Stimulated activated CD8-positive, alpha-beta memory T cell treated with anti-CD3 and anti-CD28 coated beads, Interleukin-2, amount 100 ng/mL, for 48 hours (primary cell): ENCODE results near the gene PVR.
"Not testable (repeated sequence)": the region's sequence is repeated elsewhere in the genome, so short reads cannot be mapped to it uniquely, and the experiment has no call there.

Source experiments
- DNase-seq, 2 donors: peaks; one replicate each; pipeline ENCODE4 v3.0.0-alpha.2; 2020; ENCODE audit warnings: low read depth in 2 of 2

Gene PVR

DNA sequence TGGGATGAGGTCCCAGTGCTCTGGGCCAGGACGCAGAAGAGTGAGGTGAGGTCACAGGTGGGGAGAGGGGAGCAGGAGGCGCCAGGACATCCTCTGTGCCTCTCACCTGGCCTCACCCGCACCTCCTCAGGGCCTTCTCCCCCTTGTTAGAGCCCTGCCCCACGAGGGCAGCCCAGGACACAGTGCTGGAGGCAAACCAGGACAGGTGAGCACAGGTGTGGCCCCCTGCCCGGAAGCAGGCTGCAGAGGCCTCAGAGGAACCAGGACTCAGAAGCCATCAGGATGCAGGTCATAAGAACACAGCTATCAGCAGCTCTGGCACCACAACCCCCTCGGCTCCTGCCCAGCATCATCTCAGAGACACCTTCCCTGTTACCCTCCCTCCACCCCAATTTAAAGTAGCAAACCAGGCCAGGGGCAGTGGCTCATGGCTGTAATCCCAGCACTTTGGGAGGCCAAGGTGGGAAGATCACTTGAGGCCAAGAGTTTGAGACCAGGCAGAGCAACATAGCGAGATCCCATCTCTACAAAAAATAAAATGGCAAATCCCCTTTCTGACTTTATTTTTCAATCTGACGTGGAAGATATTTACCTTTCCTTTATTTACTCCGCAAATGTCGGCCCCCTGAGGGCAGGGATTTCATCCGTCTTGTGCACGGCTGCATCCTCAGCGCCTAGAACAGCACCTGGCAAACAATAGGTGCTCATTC, 54.9 kb downstream of the PVR start, which contains the start of gene CEACAM16:
CEACAM16 (plus strand) TSS at position 660 of the 710 bp plus-strand sequence. CDS start 2,306 bp downstream, outside the sequence.
- DNase-seq, result no peak

GRCh38 chr19:44700547-44700946, 56.8 kb downstream of the PVR start:
- DNase-seq, result no peak

DNA sequence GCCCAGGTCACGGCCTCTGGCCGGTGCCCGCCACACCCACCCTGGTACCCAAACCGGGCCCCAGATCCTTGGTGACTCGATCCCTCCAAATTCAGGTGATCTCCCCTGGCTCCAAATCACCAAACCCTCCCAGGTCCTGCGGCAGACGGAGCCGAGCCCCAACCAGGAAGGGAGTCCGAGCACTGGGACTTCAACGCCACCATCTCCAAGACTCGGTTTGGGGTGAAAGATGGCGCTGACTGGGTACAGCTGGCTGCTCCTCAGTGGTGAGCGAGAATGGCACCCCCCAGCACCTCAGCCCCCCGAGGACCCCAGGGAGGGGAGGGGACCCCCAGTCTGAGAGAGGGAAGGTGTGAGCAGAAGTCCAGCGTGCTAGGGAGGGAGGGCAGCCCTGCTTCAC, 57.5 kb downstream of the PVR start:
- DNase-seq, result no peak

DNA sequence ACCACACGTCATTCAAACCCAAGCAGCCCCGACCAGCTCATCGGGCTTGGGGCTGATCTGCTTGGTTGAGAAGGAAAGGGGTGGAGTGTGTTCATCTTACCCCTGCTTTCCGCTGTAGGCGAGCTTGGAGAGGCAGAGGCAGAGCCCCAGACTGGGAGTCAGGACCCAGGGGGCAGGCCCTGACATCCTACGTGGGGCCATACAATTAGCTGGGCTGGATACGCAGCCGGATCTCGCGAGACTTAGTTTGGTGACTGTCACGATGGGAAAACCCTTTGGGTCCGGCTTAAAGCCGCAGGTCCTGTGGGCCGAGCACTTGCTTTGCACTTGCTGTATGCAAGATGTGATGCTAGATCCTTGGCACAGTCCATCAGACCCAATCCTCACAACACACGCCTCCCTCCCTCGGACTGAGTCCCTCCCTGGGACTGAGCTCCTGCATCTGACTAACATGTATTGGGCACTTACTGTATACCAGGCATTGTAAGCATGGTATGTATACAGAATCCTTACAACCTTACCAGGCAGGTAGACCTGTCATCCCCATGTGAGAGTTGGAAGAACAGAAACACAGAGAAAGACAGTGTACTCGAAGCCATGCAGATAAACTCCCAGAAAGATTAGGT, 59.0 kb downstream of the PVR start:
- no peak for DNase-seq

- DNase-seq, result no peak
These were observed 59.8 kb downstream of the PVR start for GRCh38 chr19:44703336-44704078.

DNA sequence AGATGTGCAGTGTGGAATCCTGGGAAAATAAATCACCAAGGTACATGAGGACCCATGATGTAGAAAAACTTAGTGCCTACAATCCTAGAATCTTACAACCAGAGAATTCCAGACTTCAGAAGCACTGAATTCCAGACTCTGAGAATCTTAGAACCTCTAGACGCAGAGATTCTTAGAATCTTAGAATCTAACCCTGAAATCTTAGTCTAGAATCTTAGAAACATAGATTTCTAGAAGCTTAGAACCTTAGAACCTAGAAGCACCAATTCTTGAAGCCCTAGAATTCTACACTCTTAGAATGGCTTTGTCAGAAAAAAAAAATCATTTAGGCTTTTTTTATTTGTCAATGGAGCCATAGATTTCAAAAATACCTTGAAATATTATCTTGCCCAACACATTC, 61.3 kb downstream of the PVR start:
- DNase-seq, result no peak

- DNase-seq, result no peak
These were observed 61.8 kb downstream of the PVR start for GRCh38 chr19:44705502-44706010.

DNA sequence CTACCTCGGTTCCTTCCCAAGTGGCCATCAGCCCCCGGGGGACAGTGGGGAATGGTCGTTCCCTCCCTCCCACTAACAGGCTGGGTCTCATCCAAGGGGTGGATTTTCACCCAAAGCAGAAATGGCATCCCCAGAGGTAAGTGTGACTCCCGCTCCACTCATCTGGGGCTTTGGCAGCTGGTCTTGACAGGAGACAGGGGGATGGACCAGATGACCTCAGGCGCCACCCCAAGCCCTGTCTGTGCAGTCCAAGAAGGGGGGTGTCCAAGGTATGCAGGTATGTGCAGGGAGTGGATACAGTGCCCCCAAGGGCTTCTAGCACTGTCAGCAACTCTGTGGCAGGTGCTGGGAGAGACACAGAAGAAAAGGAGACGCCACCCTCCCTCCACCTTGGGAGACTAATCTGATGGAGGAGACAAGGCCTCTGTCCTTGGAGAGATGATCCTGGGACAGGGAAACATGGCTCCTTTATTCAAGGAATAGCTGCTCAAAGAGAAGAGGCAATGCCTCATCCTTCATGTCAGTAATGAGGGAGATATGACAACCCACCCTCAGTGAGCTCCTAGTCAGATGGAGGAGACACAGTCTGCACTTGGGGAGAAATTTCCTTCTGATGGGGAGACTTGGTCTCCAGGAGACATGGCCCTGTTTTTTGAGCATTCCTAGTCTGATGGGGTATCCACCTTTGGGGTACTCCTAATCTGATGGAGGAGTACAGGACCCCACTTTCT, 63.0 kb downstream of the PVR start:
- DNase-seq, result no peak

GRCh38 chr19:44707794-44708193, 64.1 kb downstream of the PVR start:
- no peak for DNase-seq

GRCh38 chr19:44708940-44709339, 65.2 kb downstream of the PVR start:
- no peak for DNase-seq

GRCh38 chr19:44709434-44710266, 65.9 kb downstream of the PVR start:
- DNase-seq, result not testable (repeated sequence)

DNA sequence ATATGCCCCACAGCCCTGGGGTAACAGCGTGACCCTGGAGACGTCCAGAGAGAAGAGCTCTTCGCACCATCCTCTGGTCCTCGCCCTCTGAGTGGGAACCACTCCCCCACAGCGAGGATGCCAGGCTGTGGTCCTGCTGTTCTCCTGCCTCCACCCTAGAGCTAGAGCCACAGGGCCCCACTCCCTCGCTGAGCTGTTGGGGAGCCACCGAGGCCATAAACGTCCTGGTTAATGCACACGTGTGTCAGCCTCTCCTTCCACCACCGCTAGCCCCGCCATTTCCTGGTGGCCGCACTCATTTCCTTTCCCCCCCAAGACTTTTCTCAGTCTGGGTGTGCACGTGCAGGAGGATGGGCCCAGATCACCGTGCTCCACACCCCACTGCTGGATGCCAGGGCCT, 66.8 kb downstream of the PVR start:
- DNase-seq, result no peak

- no peak for DNase-seq
These were observed 69.3 kb downstream of the PVR start for GRCh38 chr19:44712864-44713515.
